Activated naive CD4-positive, alpha-beta T cell treated with anti-CD3 and anti-CD28 coated beads, Interleukin-2, amount 10 ng/mL, durations not matched to agents 7 days and 5 days (primary cell): ENCODE measurements around the gene MATCAP1.
A peak's percentile ranks its signal among the peaks of the same experiment; 100 is the strongest.

ENCODE experiments used
- CTCF ChIA-PET: fragments of 350-600 bp; sonication (Branson Sonifier 250); formaldehyde crosslinking; loops from one replicate; lab custom pipeline; 2021; ENCODE audit warnings: antibody characterized with exemption; lab: Charles Lee
- DNase-seq: peaks from one replicate; pipeline ENCODE4 v3.0.0-alpha.2; 2020
- H3K27ac Mint-ChIP-seq: one replicate; pipeline ENCODE4 v1.8.0; 2021; ENCODE audit warnings: mild to moderate bottlenecking, moderate library complexity, mixed read lengths
- H3K27me3 Mint-ChIP-seq: one replicate; pipeline ENCODE4 v1.8.0; 2021; ENCODE audit warnings: mild to moderate bottlenecking, mixed read lengths
- H3K36me3 Mint-ChIP-seq: one replicate; pipeline ENCODE4 v1.8.0; 2021; ENCODE audit warnings: mixed read lengths
- H3K4me1 Mint-ChIP-seq: one replicate; pipeline ENCODE4 v1.8.0; 2021; ENCODE audit warnings: mixed read lengths
- H3K4me3 Mint-ChIP-seq: one replicate; pipeline ENCODE4 v1.8.0; 2021; ENCODE audit warnings: mild to moderate bottlenecking, moderate library complexity, mixed read lengths
- H3K9me3 Mint-ChIP-seq: one replicate; pipeline ENCODE4 v1.8.0; 2021; ENCODE audit warnings: mixed read lengths

Gene MATCAP1

GRCh38 chr16:67169011-67169451 is 14.7 kb downstream of the MATCAP1 start:
- Mint-ChIP-seq H3K27ac (no peak overlapping the region), H3K9me3 (no peaks in the 10 kb centered on the region), H3K4me3 (no peak overlapping the region), H3K27me3 (peaks cover 100% of the 10 kb centered on the region), H3K36me3 (peaks cover 44% of the 10 kb centered on the region), H3K4me1 (peaks cover 72% of the 10 kb centered on the region)
- CTCF ChIA-PET = interaction anchor here (1.0 to 4.9 kb wide), 6 partner anchors 9 to 151 kb away, joined by 3 to 23 read pairs (median 16); partner anchors contain the start of genes FBXL8 and TRADD
- DNase-seq = no peak

GRCh38 chr16:67167588-67167987 is 16.2 kb downstream of the MATCAP1 start:
- H3K36me3 Mint-ChIP-seq = peaks cover 42% of the 10 kb centered on the region
- no peaks in the 10 kb centered on the region for H3K9me3 Mint-ChIP-seq
- no peak overlapping the region for H3K27ac Mint-ChIP-seq
- H3K27me3 Mint-ChIP-seq = peaks cover 100% of the 10 kb centered on the region
- CTCF ChIA-PET = interaction anchor here (1.0 to 4.1 kb wide), 2 partner anchors 10 kb away, joined by 3 to 16 read pairs; no protein-coding TSS in a partner anchor
- H3K4me3 Mint-ChIP-seq = no peak overlapping the region
- H3K4me1 Mint-ChIP-seq = peaks cover 66% of the 10 kb centered on the region
- DNase-seq = no peak

GRCh38 chr16:67166598-67167168 is 17.1 kb downstream of the MATCAP1 start:
- no peak for DNase-seq
- Mint-ChIP-seq H3K4me3 (peak overlapping the region; percentile 67), H3K9me3 (no peaks in the 10 kb centered on the region), H3K27ac (no peak overlapping the region), H3K27me3 (peaks cover 99% of the 10 kb centered on the region), H3K36me3 (peaks cover 47% of the 10 kb centered on the region), H3K4me1 (peaks cover 70% of the 10 kb centered on the region)
- CTCF ChIA-PET = no interaction called here

GRCh38 chr16:67166110-67166547 is 17.6 kb downstream of the MATCAP1 start:
- peaks cover 41% of the 10 kb centered on the region for H3K36me3 Mint-ChIP-seq
- CTCF ChIA-PET = no interaction called here
- peak overlapping the region; percentile 67 for H3K4me3 Mint-ChIP-seq
- H3K27ac Mint-ChIP-seq = no peak overlapping the region
- peaks cover 97% of the 10 kb centered on the region for H3K27me3 Mint-ChIP-seq
- no peaks in the 10 kb centered on the region for H3K9me3 Mint-ChIP-seq
- peaks cover 68% of the 10 kb centered on the region for H3K4me1 Mint-ChIP-seq
- DNase-seq = no peak

DNA sequence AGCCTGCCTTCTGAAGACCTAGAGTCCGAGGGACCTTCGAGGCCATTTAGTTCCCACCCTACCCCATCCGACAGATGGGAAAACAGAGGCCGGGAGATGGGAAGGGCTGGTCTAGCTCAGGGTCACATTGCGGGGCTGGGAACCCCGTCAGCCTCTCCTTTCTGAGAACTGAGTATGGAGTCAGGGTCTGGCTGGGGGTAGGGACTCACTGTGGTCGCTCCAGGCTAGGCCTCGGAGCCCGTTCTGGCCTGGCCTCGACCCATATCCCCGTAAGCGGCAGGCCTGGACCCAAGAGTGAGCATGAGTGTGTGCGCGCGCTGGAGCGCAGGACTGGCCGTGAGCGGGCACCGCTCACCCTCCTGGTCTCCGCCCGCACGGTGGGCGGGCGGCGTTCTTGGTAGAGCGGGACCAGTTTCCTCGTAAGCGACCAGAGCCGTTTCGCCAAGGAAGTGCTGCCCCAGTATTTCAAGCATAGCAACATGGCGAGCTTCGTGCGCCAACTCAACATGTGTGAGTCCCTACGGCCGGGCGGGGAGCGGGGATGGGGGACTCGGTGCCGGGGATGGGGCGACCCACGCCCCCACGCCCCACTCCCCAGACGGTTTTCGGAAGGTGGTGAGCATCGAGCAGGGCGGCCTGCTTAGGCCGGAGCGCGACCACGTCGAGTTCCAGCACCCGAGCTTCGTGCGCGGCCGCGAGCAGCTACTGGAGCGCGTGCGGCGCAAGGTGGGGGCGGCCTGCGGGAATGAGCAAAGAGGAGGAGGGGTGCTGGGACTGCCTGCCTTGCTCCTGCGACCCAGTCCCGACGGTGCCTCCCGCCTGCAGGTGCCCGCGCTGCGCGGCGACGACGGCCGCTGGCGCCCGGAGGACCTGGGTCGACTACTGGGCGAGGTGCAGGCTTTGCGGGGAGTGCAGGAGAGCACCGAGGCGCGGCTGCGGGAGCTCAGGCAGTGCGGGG is 18.4 kb downstream of the MATCAP1 start:
- H3K4me3 Mint-ChIP-seq = peak overlapping the region; percentile 67
- CTCF ChIA-PET = interaction anchor here (1.4 kb wide), 1 partner anchor 10 kb away, joined by 4 read pairs; no protein-coding TSS in a partner anchor
- peak overlapping the region; percentile 77 for H3K27ac Mint-ChIP-seq
- H3K4me1 Mint-ChIP-seq = peaks cover 64% of the 10 kb centered on the region
- no peaks in the 10 kb centered on the region for H3K9me3 Mint-ChIP-seq
- DNase-seq = no peak
- H3K27me3 Mint-ChIP-seq = peaks cover 96% of the 10 kb centered on the region
- H3K36me3 Mint-ChIP-seq = peaks cover 44% of the 10 kb centered on the region

DNA sequence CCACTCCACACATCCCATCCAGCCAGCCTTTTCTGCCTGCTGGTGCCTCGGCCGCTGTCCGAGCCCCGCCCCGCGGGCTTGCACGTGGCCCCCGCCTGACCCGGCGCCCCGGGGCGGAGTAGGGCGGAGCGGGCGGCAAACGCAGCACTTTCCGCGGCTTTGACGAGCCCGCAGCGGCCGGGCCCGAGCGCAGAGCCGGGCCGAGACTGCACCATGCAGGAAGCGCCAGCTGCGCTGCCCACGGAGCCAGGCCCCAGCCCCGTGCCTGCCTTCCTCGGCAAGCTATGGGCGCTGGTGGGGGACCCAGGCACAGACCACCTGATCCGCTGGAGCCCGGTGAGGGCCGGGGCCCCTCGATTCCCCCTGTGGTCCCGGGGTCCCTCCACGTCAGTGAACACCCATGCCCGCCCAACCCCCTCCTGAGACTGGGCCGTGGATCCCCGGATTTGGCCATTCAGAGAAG is 19.1 kb downstream of the MATCAP1 start, which contains the start of gene HSF4:
HSF4 (plus strand) TSS at position 147 of the 463 bp plus-strand sequence; CDS start at position 214, 67 bp downstream.
- Mint-ChIP-seq H3K27ac (peak within 1 kb of the TSS; percentile 80), H3K9me3 (no peaks in the 10 kb centered on the region), H3K4me3 (peak within 1 kb of the TSS; percentile 94), H3K36me3 (peaks cover 42% of the 10 kb centered on the region), H3K4me1 (peaks cover 58% of the 10 kb centered on the region), H3K27me3 (peaks cover 88% of the 10 kb centered on the region)
- DNase-seq = peak; percentile 56
- CTCF ChIA-PET = interaction anchor here (1.4 kb wide), 1 partner anchor 9 kb away, joined by 4 read pairs; no protein-coding TSS in a partner anchor

DNA sequence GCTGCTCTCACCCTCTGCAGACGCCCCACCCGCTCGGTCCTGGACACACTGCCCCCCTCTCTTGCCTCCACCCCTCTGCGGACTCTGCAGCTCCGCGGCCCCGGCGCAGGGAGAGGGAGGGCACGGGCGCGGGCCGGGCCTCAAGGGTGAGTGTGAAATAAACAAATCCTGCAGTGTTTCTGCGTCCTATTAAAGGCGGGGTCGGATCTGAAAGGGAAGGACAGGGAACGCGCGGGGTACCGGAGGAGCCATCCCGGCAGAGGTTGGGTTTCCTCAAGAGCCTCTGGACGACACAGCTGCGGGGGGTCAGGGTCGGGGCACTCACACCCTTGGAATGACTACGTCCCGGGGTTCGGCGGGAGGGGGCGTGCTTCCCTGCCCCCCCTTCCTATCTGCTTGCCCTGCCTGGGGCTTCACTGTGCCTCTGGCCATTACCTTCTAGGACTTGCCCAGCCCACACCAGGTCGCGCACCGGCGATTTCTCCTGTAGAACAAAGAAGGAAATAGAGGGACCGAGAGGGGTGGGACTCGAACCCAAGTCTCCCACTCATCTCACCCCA is 19.7 kb downstream of the MATCAP1 start:
- DNase-seq = no peak
- Mint-ChIP-seq H3K9me3 (no peaks in the 10 kb centered on the region), H3K27me3 (peaks cover 82% of the 10 kb centered on the region), H3K4me1 (peaks cover 54% of the 10 kb centered on the region), H3K4me3 (peak overlapping the region; percentile 94), H3K36me3 (peaks cover 41% of the 10 kb centered on the region), H3K27ac (peak overlapping the region; percentile 67)
- CTCF ChIA-PET = interaction anchor here (1.1 to 2.6 kb wide), 7 partner anchors 9 to 147 kb away, joined by 3 to 14 read pairs (median 4); no protein-coding TSS in a partner anchor

GRCh38 chr16:67163164-67163998 is 20.4 kb downstream of the MATCAP1 start:
- no peaks in the 10 kb centered on the region for H3K9me3 Mint-ChIP-seq
- peak; percentile 79 for DNase-seq
- peaks cover 75% of the 10 kb centered on the region for H3K27me3 Mint-ChIP-seq
- peak overlapping the region; percentile 94 for H3K4me3 Mint-ChIP-seq
- peaks cover 54% of the 10 kb centered on the region for H3K4me1 Mint-ChIP-seq
- peaks cover 42% of the 10 kb centered on the region for H3K36me3 Mint-ChIP-seq
- peak overlapping the region; percentile 80 for H3K27ac Mint-ChIP-seq
- CTCF ChIA-PET = interaction anchor here (1.1 to 2.6 kb wide), 7 partner anchors 8 to 146 kb away, joined by 3 to 14 read pairs (median 5); no protein-coding TSS in a partner anchor

DNA sequence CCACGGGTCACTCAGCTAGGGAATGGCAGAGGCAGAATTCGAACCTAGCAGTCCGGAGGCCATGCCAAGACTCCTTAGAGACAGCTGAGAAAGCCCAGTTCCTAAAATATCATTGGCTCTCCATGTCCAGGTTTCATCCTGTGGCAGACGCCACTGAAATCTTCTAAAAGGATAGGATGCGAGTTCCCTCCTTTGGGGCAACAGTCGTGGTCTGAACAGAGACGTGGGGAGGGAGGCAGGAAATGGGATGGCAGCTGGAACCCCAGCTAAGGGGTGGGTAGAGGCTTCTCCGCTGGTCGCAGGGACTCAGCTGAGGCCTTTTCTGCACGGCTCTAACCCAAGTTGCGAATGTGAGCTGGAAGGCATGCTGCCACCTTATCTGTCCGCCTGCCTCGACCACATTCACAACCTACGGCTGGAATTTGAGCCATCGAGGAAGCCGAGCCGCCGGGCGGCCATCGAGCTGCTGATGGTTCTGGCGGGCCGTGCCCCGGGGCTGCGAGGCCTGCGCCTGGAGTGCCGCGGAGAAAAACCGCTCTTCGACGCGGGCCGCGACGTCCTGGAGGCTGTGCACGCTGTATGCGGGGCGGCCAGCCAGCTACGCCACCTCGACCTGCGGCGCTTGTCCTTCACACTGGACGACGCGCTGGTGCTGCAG is 21.1 kb downstream of the MATCAP1 start:
- Mint-ChIP-seq H3K9me3 (no peaks in the 10 kb centered on the region), H3K4me1 (peaks cover 59% of the 10 kb centered on the region), H3K27ac (peak overlapping the region; percentile 79), H3K4me3 (peak overlapping the region; percentile 94), H3K27me3 (peaks cover 68% of the 10 kb centered on the region), H3K36me3 (peaks cover 47% of the 10 kb centered on the region)
- DNase-seq = no peak
- CTCF ChIA-PET = interaction anchor here (1.1 to 2.6 kb wide), 7 partner anchors 7 to 145 kb away, joined by 3 to 14 read pairs (median 5); no protein-coding TSS in a partner anchor

- H3K27me3 Mint-ChIP-seq = peaks cover 58% of the 10 kb centered on the region
- peaks cover 46% of the 10 kb centered on the region for H3K36me3 Mint-ChIP-seq
- no peaks in the 10 kb centered on the region for H3K9me3 Mint-ChIP-seq
- peak overlapping the region; percentile 94 for H3K4me3 Mint-ChIP-seq
- peak overlapping the region; percentile 21 for H3K27ac Mint-ChIP-seq
- no peak for DNase-seq
- CTCF ChIA-PET = interaction anchor here (1.2 to 2.6 kb wide), 4 partner anchors 13 to 26 kb away, joined by 4 to 14 read pairs (median 8); no protein-coding TSS in a partner anchor
- H3K4me1 Mint-ChIP-seq = peaks cover 64% of the 10 kb centered on the region
These were observed 22.1 kb downstream of the MATCAP1 start for GRCh38 chr16:67161595-67162058.

DNA sequence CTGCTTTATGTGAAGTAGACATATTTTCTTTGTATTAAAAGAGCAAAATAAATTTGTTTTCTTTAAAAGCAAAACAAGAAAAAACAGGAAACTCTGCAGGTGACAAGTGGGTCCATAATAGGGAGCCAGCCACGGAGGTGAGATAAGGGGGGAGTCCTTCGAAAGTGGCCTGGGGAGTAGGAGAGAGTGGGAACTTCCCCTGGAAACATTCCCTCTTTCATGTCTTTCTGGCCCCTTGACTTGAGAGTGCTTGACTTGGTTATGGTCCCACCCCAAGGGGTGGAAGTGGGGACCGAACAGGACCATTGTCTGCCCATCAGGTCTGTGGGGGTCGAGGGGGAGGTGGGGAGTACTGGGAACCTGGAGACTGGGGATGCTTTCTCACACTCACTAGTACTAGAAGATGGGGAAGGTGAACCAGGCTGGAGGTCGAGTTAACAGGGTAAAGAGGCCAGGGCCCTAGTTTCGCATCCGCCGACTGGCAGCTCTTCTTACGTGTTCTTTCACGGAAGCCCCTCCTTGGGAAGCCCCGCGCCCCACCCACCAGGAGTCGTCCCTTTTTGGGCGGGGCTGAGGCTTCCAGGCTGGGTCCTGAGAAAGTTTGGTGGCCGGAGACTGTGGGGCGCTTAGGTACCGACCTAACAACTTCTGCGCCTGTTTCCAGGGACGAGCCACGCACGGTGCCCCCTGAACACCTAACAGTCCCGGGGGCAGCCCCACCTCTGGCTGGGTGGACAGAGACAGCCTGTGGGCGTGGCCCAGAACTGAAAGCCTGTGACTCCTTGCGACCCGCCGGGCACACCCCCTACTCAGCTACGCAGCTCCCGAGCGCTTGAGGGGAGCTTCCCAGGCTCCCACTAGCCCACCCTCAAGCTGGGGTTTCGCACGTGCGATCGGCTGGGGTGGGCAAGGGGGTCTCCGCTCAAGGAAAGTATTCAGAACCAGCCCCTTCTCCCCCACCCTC is 24.8 kb downstream of the MATCAP1 start:
- peak; percentile 93 for DNase-seq
- peaks cover 59% of the 10 kb centered on the region for H3K4me1 Mint-ChIP-seq
- H3K9me3 Mint-ChIP-seq = no peaks in the 10 kb centered on the region
- peaks cover 35% of the 10 kb centered on the region for H3K27me3 Mint-ChIP-seq
- peak overlapping the region; percentile 100 for H3K27ac Mint-ChIP-seq
- peak overlapping the region; percentile 94 for H3K4me3 Mint-ChIP-seq
- CTCF ChIA-PET = interaction anchor here (0.6 to 8.7 kb wide), 10 partner anchors 10 to 206 kb away, joined by 3 to 163 read pairs (median 4); partner anchors contain the start of genes MATCAP1 and NOL3
- peaks cover 47% of the 10 kb centered on the region for H3K36me3 Mint-ChIP-seq
